Body of pancreas (tissue), 4 donors: Measurements from ENCODE around the gene ADAM10.

Experiments
- CTCF ChIP-seq, 7 experiments: fragments of 450-650 bp in 4 of 7; fragments of 200-600 bp in 3 of 7; sonication (generic) in 3 of 7; IDR thresholded peaks; one replicate each; pipeline ENCODE4 v1.5.1; 2016 to 2019; ENCODE audit warnings: antibody characterized with exemption in 7 of 7
- POLR2A ChIP-seq, 3 donors: fragments of 450-650 bp; IDR thresholded peaks; one replicate each; pipeline ENCODE4 v1.6.1; 2016; ENCODE audit warnings: antibody characterized with exemption in 3 of 3, mild to moderate bottlenecking in 2 of 3

GRCh38 chr15:58572521-58572920, 177.0 kb downstream of the ADAM10 start:
- TF ChIP-seq CTCF (IDR thresholded peaks at IDR 0.05): no peak
- TF ChIP-seq POLR2A (IDR thresholded peaks at IDR 0.05): no peak
